ENCODE results near the gene SMURF1.
"Not testable (repeated sequence)": the region's sequence is repeated elsewhere in the genome, so short reads cannot be mapped to it uniquely, and the experiment has no call there.

The SMURF1 gene

GRCh38 chr7:99170730-99171074, 26.8 kb upstream of the SMURF1 start:
- FAIRE-seq: no peak
- TF ChIP-seq TAF1 (IDR thresholded peaks at IDR 0.05; ENCODE audit: borderline replicate concordance, low read depth, low read length) (no peak), POLR2AphosphoS5 (IDR thresholded peaks at IDR 0.05; ENCODE audit: low read depth, low read length) (no peak), POLR2A (IDR thresholded peaks at IDR 0.05; ENCODE audit: low read depth, low read length) (no peak)
- DNase-seq (ENCODE audit: insufficient read length): no peak

- FAIRE-seq: no peak
- TF ChIP-seq POLR2A (IDR thresholded peaks at IDR 0.05; ENCODE audit: low read depth, low read length) (no peak), POLR2AphosphoS5 (IDR thresholded peaks at IDR 0.05; ENCODE audit: low read depth, low read length) (no peak), TAF1 (IDR thresholded peaks at IDR 0.05; ENCODE audit: borderline replicate concordance, low read depth, low read length) (no peak)
- DNase-seq (ENCODE audit: insufficient read length): no peak
Measured at GRCh38 chr7:99170065-99170729, 26.3 kb upstream of the SMURF1 start.

DNA sequence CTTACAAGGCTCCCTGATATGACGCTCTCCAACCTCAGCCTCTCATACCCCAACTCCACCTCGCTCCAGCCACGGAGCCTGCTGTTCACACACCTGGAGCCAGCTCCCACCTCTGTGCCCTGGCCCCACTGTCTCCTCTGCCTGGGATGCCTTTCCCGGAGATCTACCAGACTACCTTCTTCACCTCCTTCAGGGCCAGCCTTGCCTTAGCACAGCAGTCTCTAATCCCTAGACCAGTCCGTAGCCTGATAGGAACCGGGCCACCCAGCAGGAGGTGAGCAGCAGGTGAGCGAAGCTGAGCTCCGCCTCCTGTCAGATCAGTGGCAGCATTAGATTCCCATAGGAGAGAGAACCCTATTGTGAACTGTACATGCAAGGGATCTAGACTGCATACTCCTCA, 23.2 kb upstream of the SMURF1 start:
- FAIRE-seq (no peak), DNase-seq (ENCODE audit: insufficient read length) (no peak)
- TF ChIP-seq POLR2AphosphoS5 (IDR thresholded peaks at IDR 0.05; ENCODE audit: low read depth, low read length) (no peak), TAF1 (IDR thresholded peaks at IDR 0.05; ENCODE audit: borderline replicate concordance, low read depth, low read length) (no peak), POLR2A (IDR thresholded peaks at IDR 0.05; ENCODE audit: low read depth, low read length) (no peak)

DNA sequence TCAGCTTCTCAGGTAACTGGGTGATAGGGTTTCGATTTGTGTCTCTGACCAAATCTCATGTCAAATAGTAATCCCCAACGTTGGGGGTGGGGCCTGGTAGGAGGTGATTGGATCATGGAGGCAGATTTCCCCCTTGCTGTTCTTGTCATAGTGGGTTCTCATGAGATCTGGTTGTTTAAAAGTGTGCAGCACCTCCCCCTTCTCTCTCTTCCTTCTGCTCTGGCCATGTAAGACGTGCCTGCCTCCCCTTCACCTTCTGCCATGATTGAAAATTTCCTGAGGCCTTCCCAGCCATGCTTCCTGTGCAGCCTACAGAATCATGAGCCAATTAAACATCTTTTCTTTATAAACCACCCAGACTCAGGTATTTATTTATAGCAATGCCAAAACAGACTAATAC, 21.9 kb upstream of the SMURF1 start:
- no peak for TF ChIP-seq POLR2A (IDR thresholded peaks at IDR 0.05; ENCODE audit: low read depth, low read length)
- TF ChIP-seq TAF1 (IDR thresholded peaks at IDR 0.05; ENCODE audit: borderline replicate concordance, low read depth, low read length): no peak
- FAIRE-seq: no peak
- no peak for DNase-seq (ENCODE audit: insufficient read length)

GRCh38 chr7:99163669-99164068, 19.8 kb upstream of the SMURF1 start:
- not testable (repeated sequence) for FAIRE-seq; DNase-seq (ENCODE audit: insufficient read length)

GRCh38 chr7:99156649-99157048, 12.7 kb upstream of the SMURF1 start:
- DNase-seq (ENCODE audit: insufficient read length): no peak
- TF ChIP-seq TAF1 (IDR thresholded peaks at IDR 0.05; ENCODE audit: borderline replicate concordance, low read depth, low read length) (no peak), POLR2A (IDR thresholded peaks at IDR 0.05; ENCODE audit: low read depth, low read length) (no peak), POLR2AphosphoS5 (IDR thresholded peaks at IDR 0.05; ENCODE audit: low read depth, low read length) (no peak)
- FAIRE-seq: no peak

DNA sequence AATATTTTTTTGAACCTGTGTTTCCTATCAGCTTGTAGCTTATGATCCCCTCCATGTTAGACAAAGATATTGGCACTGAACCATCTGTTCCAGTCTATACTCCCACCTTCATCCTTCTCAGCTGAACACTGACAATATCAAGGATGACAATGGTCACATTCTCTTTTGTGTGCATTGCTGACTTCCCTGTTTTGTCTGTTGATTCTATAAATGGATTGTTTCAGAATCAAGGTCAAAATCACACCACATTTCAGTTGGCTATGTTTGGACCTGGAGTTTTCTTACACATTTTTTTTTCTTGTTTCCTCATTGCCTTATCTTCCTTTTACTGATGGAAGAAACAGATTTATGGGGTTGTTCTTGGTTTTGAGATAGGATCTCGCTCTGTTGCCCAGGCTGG, 11.3 kb upstream of the SMURF1 start:
- TF ChIP-seq POLR2A (IDR thresholded peaks at IDR 0.05; ENCODE audit: low read depth, low read length) (no peak), TAF1 (IDR thresholded peaks at IDR 0.05; ENCODE audit: borderline replicate concordance, low read depth, low read length) (no peak), POLR2AphosphoS5 (IDR thresholded peaks at IDR 0.05; ENCODE audit: low read depth, low read length) (no peak)
- no peak for FAIRE-seq
- DNase-seq (ENCODE audit: insufficient read length): no peak

GRCh38 chr7:99146979-99147378, 3.1 kb upstream of the SMURF1 start:
- no peak for DNase-seq (ENCODE audit: insufficient read length)
- TF ChIP-seq TAF1 (IDR thresholded peaks at IDR 0.05; ENCODE audit: borderline replicate concordance, low read depth, low read length) (no peak), POLR2A (IDR thresholded peaks at IDR 0.05; ENCODE audit: low read depth, low read length) (no peak), POLR2AphosphoS5 (IDR thresholded peaks at IDR 0.05; ENCODE audit: low read depth, low read length) (no peak)
- FAIRE-seq: no peak

DNA sequence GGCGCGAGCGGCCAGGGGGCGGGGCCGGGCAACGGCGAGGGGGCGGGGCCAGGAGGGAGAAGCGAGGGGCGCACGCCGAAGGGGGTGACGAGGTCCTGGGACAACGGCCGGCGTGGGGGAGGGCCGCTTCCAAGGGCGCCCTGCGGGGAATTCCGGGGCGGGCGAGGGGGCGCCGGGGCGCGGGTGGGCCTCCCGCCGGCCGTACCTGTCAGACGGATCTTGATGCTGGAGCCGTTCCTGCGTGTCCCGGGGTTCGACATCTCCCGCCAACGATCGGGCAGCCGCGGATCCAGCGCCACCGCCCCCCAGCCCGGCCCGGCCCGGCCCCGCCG, 421 bp downstream of the SMURF1 start:
- TF ChIP-seq TAF1 (IDR thresholded peaks at IDR 0.05; ENCODE audit: borderline replicate concordance, low read depth, low read length): no peak
- no peak for TF ChIP-seq POLR2A (IDR thresholded peaks at IDR 0.05; ENCODE audit: low read depth, low read length)
- TF ChIP-seq POLR2AphosphoS5 (IDR thresholded peaks at IDR 0.05; ENCODE audit: low read depth, low read length): no peak
- DNase-seq (ENCODE audit: insufficient read length) (no peak), FAIRE-seq (no peak)

DNA sequence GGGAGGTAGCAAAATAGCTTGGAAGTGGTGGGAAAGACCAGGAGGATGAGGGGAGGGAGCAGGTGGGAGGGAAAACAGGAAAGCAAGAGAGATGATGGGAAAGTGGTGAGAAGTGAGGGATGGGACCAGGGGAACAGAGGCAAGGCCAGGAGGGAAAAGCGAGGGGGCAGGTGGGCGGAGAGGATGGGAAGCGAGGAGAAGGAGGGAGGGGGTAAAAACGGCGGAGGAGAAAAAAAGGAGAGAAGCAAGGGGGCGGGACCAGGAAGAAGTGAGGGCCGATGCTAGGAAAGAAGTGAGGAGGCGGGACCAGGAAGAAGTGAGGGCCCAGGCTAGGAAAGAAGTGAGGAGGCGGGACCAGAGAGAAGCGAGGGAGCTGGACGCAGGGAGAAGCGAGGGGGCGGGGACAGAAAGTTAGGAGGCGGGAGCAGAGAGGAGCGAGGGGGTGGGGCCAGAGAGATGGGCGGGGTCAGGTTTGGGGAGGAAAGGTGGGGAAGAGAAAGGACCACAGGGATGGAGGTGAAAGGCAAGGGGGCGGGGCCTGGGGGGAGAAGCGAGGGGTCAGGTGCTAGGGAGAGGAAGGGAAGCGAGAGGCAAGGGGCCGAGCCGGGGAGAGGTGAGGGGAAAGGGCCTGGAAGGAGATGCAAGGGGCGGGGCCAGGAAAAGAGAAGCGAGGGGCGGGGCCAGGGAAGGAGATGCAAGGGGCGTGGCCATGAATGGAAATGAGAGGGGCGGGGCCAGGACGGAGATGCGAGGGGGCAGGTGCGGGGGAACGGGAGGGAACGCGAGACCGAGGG, 984 bp downstream of the SMURF1 start:
- DNase-seq (ENCODE audit: insufficient read length): peak; percentile 53
- TF ChIP-seq TAF1 (IDR thresholded peaks at IDR 0.05; ENCODE audit: borderline replicate concordance, low read depth, low read length) (no peak), POLR2AphosphoS5 (IDR thresholded peaks at IDR 0.05; ENCODE audit: low read depth, low read length) (no peak), POLR2A (IDR thresholded peaks at IDR 0.05; ENCODE audit: low read depth, low read length) (no peak)
- peak; percentile 94 for FAIRE-seq

DNA sequence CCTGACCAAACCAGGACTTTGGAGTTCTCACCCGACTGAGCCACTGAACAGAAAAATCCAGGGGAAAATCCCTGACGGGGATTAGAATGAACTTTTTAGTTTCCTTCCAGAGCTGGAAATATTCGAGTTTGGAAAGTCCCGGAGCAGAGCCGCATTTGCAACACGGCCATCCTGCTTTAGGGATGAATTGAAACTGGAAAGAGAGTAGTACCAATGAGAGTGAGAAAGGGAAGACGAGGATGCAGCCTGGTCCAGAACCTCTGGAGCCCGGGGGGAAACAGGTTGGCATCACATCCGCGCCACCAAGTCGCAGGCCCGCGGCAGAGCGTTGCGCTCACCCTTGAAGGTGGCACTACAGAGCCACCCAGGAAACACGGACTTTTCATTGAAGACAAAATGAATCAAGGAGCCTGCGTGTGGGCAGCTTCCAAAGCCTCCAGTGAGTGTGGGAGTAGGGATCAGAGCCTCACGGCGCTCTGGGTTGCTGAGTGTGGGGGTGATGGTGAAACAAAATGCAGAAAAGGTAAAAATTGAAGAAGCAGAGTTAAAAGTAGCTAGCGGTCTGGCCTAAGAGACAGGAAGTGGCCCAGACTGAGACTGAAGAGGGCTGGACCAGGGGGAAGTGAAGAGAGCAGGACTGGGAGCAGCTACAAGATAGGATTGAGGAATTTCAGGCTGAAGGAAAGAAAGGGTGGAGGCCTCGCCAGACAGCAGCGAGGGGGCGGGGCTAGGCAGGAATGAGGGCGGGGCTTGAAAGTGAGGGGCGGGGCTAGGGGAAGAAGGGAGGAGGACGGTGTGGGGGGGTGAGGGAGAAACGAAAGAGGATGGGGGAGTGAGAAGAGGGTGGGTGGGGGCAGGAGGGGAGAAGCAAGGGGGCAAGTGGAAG, 1.8 kb downstream of the SMURF1 start:
- FAIRE-seq (no peak), DNase-seq (ENCODE audit: insufficient read length) (no peak)

GRCh38 chr7:99141334-99141733, 2.6 kb downstream of the SMURF1 start:
- DNase-seq (ENCODE audit: insufficient read length): no peak
- no peak for FAIRE-seq
- TF ChIP-seq POLR2A (IDR thresholded peaks at IDR 0.05; ENCODE audit: low read depth, low read length) (no peak), TAF1 (IDR thresholded peaks at IDR 0.05; ENCODE audit: borderline replicate concordance, low read depth, low read length) (no peak), POLR2AphosphoS5 (IDR thresholded peaks at IDR 0.05; ENCODE audit: low read depth, low read length) (no peak)

More for the DNA sequence above, 1.8 kb downstream of the SMURF1 start:
- TF ChIP-seq POLR2A (IDR thresholded peaks at IDR 0.05; ENCODE audit: low read depth, low read length) (no peak), POLR2AphosphoS5 (IDR thresholded peaks at IDR 0.05; ENCODE audit: low read depth, low read length) (no peak), TAF1 (IDR thresholded peaks at IDR 0.05; ENCODE audit: borderline replicate concordance, low read depth, low read length) (no peak)
